Endothelial cell of umbilical vein (primary cell): ENCODE data around the gene FAM118B. TPM values are rescaled to one million over a fixed set of nuclear protein-coding genes. Genes with fewer than 3 reads are reported as not detected.

Source experiments
- BruUV-seq: library from RNA; stranded (reverse); fragments of 400-500 nt; replicated peaks from 2 replicates; lab custom pipeline; 2021; lab: Mats Ljungman, UMichigan
- CTCF ChIA-PET: fragments of 300-600, 350-600 bp; sonication (Branson Sonifier 250); formaldehyde crosslinking; loops from one replicate; lab custom pipeline; 2021; ENCODE audit warnings: antibody characterized with exemption, inconsistent platforms; lab: Charles Lee
- POLR2A ChIA-PET: fragments of 300-600, 350-600 bp; sonication (Branson Sonifier 250); formaldehyde crosslinking; loops from one replicate; lab custom pipeline; 2021; ENCODE audit warnings: antibody characterized with exemption, inconsistent platforms; lab: Charles Lee
- DNase-seq: peaks from one replicate; pipeline ENCODE4 v3.0.0-alpha.2; 2011; ENCODE audit warnings: low read depth, low spot score
- FAIRE-seq: peaks from 2 replicates; lab custom pipeline; 2011; peaks lifted over from hg19 to GRCh38; lab: Jason Lieb, UNC
- H2AFZ ChIP-seq: 2 replicates; pipeline ENCODE4 v1.6.0; 2012; ENCODE audit warnings: low read depth, low read length, control low read depth, inconsistent platforms
- H3K27ac ChIP-seq: 2 replicates; pipeline ENCODE4 v1.5.1; 2011; ENCODE audit warnings: low read depth, mild to moderate bottlenecking, control low read depth, low read length, moderate library complexity; ENCODE audit not compliant: insufficient read depth
- H3K27me3 ChIP-seq, 2 experiments: 2 replicates each; pipeline versions ENCODE4 v1.6.0 to v1.6.1; 2011; ENCODE audit warnings: low read length in 2 of 2, mixed read lengths in 1 of 2; ENCODE audit not compliant: control insufficient read depth in 2 of 2, insufficient read depth in 2 of 2
- H3K36me3 ChIP-seq, 2 experiments: 2 replicates in 1 of 2; 3 replicates in 1 of 2; pipeline ENCODE4 v1.5.1; 2011; ENCODE audit warnings: low read length in 2 of 2, mild to moderate bottlenecking in 1 of 2, moderate library complexity in 1 of 2; ENCODE audit not compliant: control insufficient read depth in 2 of 2, insufficient read depth in 2 of 2; ENCODE audit errors: extremely low read depth in 1 of 2
- H3K4me1 ChIP-seq: 3 replicates; pipeline ENCODE4 v1.5.1; 2011; ENCODE audit warnings: mild to moderate bottlenecking, low read length; ENCODE audit not compliant: control insufficient read depth, insufficient read depth; ENCODE audit errors: extremely low read depth
- H3K4me2 ChIP-seq: 2 replicates; pipeline ENCODE4 v1.6.1; 2011; ENCODE audit warnings: low read length, control low read depth, mixed read lengths; ENCODE audit not compliant: insufficient read depth
- H3K4me3 ChIP-seq, 3 experiments: fragments of 200-600 bp in 1 of 3; sonication (generic), shearing (Covaris generic) in 1 of 3; replicated peaks in 1 of 3; 2 replicates each; pipeline ENCODE4 v1.5.1; 2011 to 2016; ENCODE audit warnings: control low read depth in 3 of 3, low read length in 3 of 3, mild to moderate bottlenecking in 2 of 3, inconsistent platforms in 1 of 3, low read depth in 1 of 3, moderate library complexity in 1 of 3; ENCODE audit not compliant: insufficient read depth in 1 of 3
- H3K79me2 ChIP-seq: 2 replicates; pipeline ENCODE4 v1.6.0; 2012; ENCODE audit warnings: low read length, inconsistent platforms; ENCODE audit not compliant: control insufficient read depth, insufficient read depth
- H3K9ac ChIP-seq: replicated peaks from 2 replicates; pipeline ENCODE3; 2011; ENCODE audit warnings: low read length, control low read depth; ENCODE audit not compliant: insufficient read depth; ENCODE audit errors: extremely low read depth
- H3K9me1 ChIP-seq: replicated peaks from 3 replicates; pipeline ENCODE4 v1.6.0; 2011; ENCODE audit warnings: mild to moderate bottlenecking, low read length; ENCODE audit not compliant: control insufficient read depth, insufficient read depth; ENCODE audit errors: extremely low read depth
- H3K9me3 ChIP-seq: replicated peaks from 2 replicates; pipeline ENCODE4 v1.5.1; 2012; ENCODE audit warnings: low read length, inconsistent platforms; ENCODE audit not compliant: control insufficient read depth, insufficient read depth
- H4K20me1 ChIP-seq: replicated peaks from 2 replicates; pipeline ENCODE3; 2011; ENCODE audit warnings: mild to moderate bottlenecking, low read length; ENCODE audit not compliant: control insufficient read depth, insufficient read depth; ENCODE audit errors: extremely low read depth
- EZH2 ChIP-seq: IDR thresholded peaks from 2 replicates; pipeline ENCODE4 v1.6.1; 2012; ENCODE audit warnings: borderline replicate concordance, low read depth, mild to moderate bottlenecking, moderate library complexity, low read length, inconsistent platforms; ENCODE audit not compliant: severe bottlenecking
- FOS ChIP-seq: IDR thresholded peaks from 2 replicates; pipeline ENCODE4 v1.6.1; 2011; ENCODE audit warnings: mild to moderate bottlenecking, low read length, moderate library complexity, borderline replicate concordance; ENCODE audit not compliant: insufficient read depth
- GATA2 ChIP-seq: IDR thresholded peaks from 2 replicates; pipeline ENCODE4 v1.7.0; 2011; ENCODE audit warnings: low read depth, mild to moderate bottlenecking, moderate library complexity, mixed read lengths, low read length; ENCODE audit not compliant: insufficient read length, insufficient read depth
- JUN ChIP-seq: IDR thresholded peaks from 2 replicates; pipeline ENCODE4 v1.6.1; 2011; ENCODE audit warnings: borderline replicate concordance, low read depth; ENCODE audit not compliant: insufficient read length, insufficient read depth
- MYC ChIP-seq: IDR thresholded peaks from one replicate; pipeline ENCODE4 v1.6.1; 2011; ENCODE audit warnings: mild to moderate bottlenecking, low read depth, low read length
- POLR2A ChIP-seq: IDR thresholded peaks from 2 replicates; pipeline ENCODE4 v1.6.1; 2012; ENCODE audit warnings: low read depth, mild to moderate bottlenecking, control low read depth, low read length
- POLR2AphosphoS5 ChIP-seq: IDR thresholded peaks from 2 replicates; pipeline ENCODE4 v1.6.1; 2012; ENCODE audit warnings: low read depth, mild to moderate bottlenecking, control low read depth, low read length, moderate library complexity; ENCODE audit not compliant: insufficient read depth
- dilution Hi-C: fragments of 300-500 bp; cut with MboI; formaldehyde crosslinking; loops from one replicate; pipeline ENCODE4 v1.15.0; 2019; ENCODE audit warnings: low sequenced_read_pairs; ENCODE audit not compliant: extremely low pct_ligation_motif_present
- intact Hi-C: fragments of 100-400 bp; cut with micrococcal nuclease; formaldehyde crosslinking; loops from one replicate; pipeline ENCODE4 v1.10.0; 2022
- polyA plus RNA-seq, 4 experiments: library from polyadenylated mRNA; depleted of rRNA in 3 of 4; stranded (reverse) in 3 of 4; unstranded in 1 of 4; fragments of >200 nt; gene quantifications; 2 replicates each; pipeline versions ENCODE4 v1.2.1 to v1.2.3, GENCODE V29; 2011 to 2012; ENCODE audit warnings: missing spikeins in 1 of 4
- total RNA-seq: library from RNA; stranded (reverse); gene quantifications from 2 replicates; pipeline ENCODE4 v1.2.3, GENCODE V29; 2021
- TF ChIP-seq, protein P1 (sequence below), 2 donors: IDR thresholded peaks; 1 replicate in 1 of 2; 2 replicates in 1 of 2; pipeline ENCODE4 v1.5.1; 2011; ENCODE audit warnings: low read length in 2 of 2, mild to moderate bottlenecking in 2 of 2, moderate library complexity in 2 of 2, control low read depth in 1 of 2, inconsistent platforms in 1 of 2, low read depth in 1 of 2; ENCODE audit not compliant: insufficient read depth in 1 of 2; ENCODE audit errors: extremely low read depth in 1 of 2
- TF ChIP-seq, protein P2 (sequence below): IDR thresholded peaks from 2 replicates; pipeline ENCODE4 v1.6.1; 2011; ENCODE audit not compliant: insufficient read depth, insufficient read length

Gene FAM118B
- total and polyA plus RNA-seq, 2 donors (not counting 3 experiments of a cell fraction or from before 2014, with no cell fraction given), result 26.6 to 35.8 TPM

DNA sequence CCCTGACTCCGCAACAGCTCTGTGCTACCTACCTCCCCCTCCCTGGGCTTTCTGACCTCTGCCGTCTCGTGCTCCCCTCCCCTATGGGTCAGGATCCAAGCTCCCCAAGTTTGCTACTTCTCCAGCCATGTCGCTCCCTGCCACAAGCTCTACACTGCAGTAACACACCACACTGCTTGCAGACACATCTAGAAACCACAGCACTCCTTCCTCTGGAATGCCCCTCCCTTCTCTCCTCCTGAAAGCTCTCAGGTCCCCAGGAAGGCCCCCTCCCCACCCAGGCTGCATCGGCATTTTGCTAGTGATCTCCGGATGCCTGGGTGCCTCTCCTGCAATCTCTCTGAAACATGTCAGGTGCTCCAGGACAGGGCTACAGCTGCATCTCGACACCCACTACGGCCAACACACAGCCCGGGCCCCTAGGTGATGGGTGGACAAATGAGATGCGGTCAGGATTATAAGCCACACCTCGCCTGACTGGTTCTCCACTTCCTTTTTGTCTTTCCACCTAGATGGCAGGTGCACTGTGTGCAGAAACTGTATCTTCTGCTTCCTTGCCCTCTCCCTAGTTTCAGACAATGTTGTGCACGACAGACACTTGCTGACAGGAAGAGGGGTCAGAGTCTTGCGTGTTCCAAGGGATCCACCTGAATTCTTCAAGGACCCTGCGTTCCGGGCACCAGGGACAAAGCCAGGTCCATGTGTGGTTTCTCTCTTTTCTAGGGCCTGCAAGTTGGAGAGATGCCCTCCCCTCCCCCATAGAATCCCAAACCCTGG lies 23.1 kb upstream of the FAM118B start:
- dilution Hi-C loops, result no loop called here
- H2AFZ ChIP-seq, result no peak overlapping the region
- H3K9me1 ChIP-seq, result no peaks in the 10 kb centered on the region
- no TSS peak for BruUV-seq
- TF ChIP-seq POLR2AphosphoS5 (no peak), FOS (no peak), JUN (no peak), GATA2 (no peak), POLR2A (no peak), EZH2 (no peak), MYC (no peak)
- TF ChIP-seq, protein P1, sequence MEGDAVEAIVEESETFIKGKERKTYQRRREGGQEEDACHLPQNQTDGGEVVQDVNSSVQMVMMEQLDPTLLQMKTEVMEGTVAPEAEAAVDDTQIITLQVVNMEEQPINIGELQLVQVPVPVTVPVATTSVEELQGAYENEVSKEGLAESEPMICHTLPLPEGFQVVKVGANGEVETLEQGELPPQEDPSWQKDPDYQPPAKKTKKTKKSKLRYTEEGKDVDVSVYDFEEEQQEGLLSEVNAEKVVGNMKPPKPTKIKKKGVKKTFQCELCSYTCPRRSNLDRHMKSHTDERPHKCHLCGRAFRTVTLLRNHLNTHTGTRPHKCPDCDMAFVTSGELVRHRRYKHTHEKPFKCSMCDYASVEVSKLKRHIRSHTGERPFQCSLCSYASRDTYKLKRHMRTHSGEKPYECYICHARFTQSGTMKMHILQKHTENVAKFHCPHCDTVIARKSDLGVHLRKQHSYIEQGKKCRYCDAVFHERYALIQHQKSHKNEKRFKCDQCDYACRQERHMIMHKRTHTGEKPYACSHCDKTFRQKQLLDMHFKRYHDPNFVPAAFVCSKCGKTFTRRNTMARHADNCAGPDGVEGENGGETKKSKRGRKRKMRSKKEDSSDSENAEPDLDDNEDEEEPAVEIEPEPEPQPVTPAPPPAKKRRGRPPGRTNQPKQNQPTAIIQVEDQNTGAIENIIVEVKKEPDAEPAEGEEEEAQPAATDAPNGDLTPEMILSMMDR (IDR thresholded peaks at IDR 0.05; ENCODE audit: extremely low read depth in 1 of 2, insufficient read depth in 1 of 2, low read depth in 1 of 2, low read length in 2 of 2), result no peak
- TF ChIP-seq, protein P2, sequence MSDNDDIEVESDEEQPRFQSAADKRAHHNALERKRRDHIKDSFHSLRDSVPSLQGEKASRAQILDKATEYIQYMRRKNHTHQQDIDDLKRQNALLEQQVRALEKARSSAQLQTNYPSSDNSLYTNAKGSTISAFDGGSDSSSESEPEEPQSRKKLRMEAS, result no peak
- no peaks in the 10 kb centered on the region for H4K20me1 ChIP-seq
- no peaks in the 10 kb centered on the region for H3K9me3 ChIP-seq
- no peak overlapping the region for H3K9ac ChIP-seq
- FAIRE-seq (no peak), DNase-seq (no peak)
- H3K4me3 ChIP-seq, result no peak overlapping the region
- POLR2A ChIA-PET, result no interaction called here
- H3K27ac ChIP-seq, result no peak overlapping the region
- no peaks in the 10 kb centered on the region for H3K4me1 ChIP-seq
- H3K4me2 ChIP-seq, result no peak overlapping the region
- H3K36me3 ChIP-seq, result peaks cover 0 to 17% of the 10 kb centered on the region in 2 experiments
- CTCF ChIA-PET, result no interaction called here
- no peaks in the 10 kb centered on the region for H3K27me3 ChIP-seq
- H3K79me2 ChIP-seq, result no peaks in the 10 kb centered on the region
- intact Hi-C loops, result no loop called here
